Left forelimb (tissue), 1 donor: ENCODE measurements around the gene ADGRL3.
"Not testable (repeated sequence)": the region's sequence is repeated elsewhere in the genome, so short reads cannot be mapped to it uniquely, and the experiment has no call there.

Experiments
- DNase-seq: peaks from one replicate; pipeline ENCODE4 v3.0.0-alpha.2; 2018; ENCODE audit warnings: low spot score

ADGRL3 gene

GRCh38 chr4:61911313-61911756 is 711.2 kb downstream of the ADGRL3 start:
- DNase-seq = no peak

- no peak for DNase-seq
These were observed 713.5 kb downstream of the ADGRL3 start for GRCh38 chr4:61913619-61914018.

GRCh38 chr4:61915501-61915900 is 715.4 kb downstream of the ADGRL3 start:
- DNase-seq = no peak

GRCh38 chr4:61918507-61918906 is 718.4 kb downstream of the ADGRL3 start:
- DNase-seq = no peak

- no peak for DNase-seq
These were observed 718.9 kb downstream of the ADGRL3 start for GRCh38 chr4:61918987-61919386.

GRCh38 chr4:61919561-61919960 is 719.4 kb downstream of the ADGRL3 start:
- DNase-seq = no peak

- no peak for DNase-seq
These were observed 721.8 kb downstream of the ADGRL3 start for GRCh38 chr4:61921920-61922319.

- DNase-seq = no peak
These were observed 722.6 kb downstream of the ADGRL3 start for GRCh38 chr4:61922766-61923165.

GRCh38 chr4:61923179-61923578 is 723.1 kb downstream of the ADGRL3 start:
- no peak for DNase-seq

- no peak for DNase-seq
These were observed 724.0 kb downstream of the ADGRL3 start for GRCh38 chr4:61924131-61924530.

- DNase-seq = no peak
These were observed 733.4 kb downstream of the ADGRL3 start for GRCh38 chr4:61933527-61933926.

- no peak for DNase-seq
These were observed 734.1 kb downstream of the ADGRL3 start for GRCh38 chr4:61934198-61934597.

- no peak for DNase-seq
These were observed 738.2 kb downstream of the ADGRL3 start for GRCh38 chr4:61938250-61938846.

- DNase-seq = no peak
These were observed 750.5 kb downstream of the ADGRL3 start for GRCh38 chr4:61950625-61951024.

GRCh38 chr4:61953386-61953785 is 753.3 kb downstream of the ADGRL3 start:
- no peak for DNase-seq

GRCh38 chr4:61958591-61958990 is 758.5 kb downstream of the ADGRL3 start:
- DNase-seq = no peak

- no peak for DNase-seq
These were observed 759.0 kb downstream of the ADGRL3 start for GRCh38 chr4:61959087-61959486.

GRCh38 chr4:61984260-61984909 is 784.3 kb downstream of the ADGRL3 start:
- DNase-seq = no peak

GRCh38 chr4:61985426-61985825 is 785.3 kb downstream of the ADGRL3 start:
- DNase-seq = no peak

- not testable (repeated sequence) for DNase-seq
These were observed 786.8 kb downstream of the ADGRL3 start for GRCh38 chr4:61986929-61987328.

- no peak for DNase-seq
These were observed 792.2 kb downstream of the ADGRL3 start for GRCh38 chr4:61992351-61992750.

- DNase-seq = no peak
These were observed 793.9 kb downstream of the ADGRL3 start for GRCh38 chr4:61994036-61994435.

- no peak for DNase-seq
These were observed 795.7 kb downstream of the ADGRL3 start for GRCh38 chr4:61995717-61996340.
